ENCODE data around the gene HSD17B1. TPM values are rescaled to one million over a fixed set of nuclear protein-coding genes. Genes with fewer than 3 reads are reported as not detected.

The HSD17B1 gene
- total and polyA plus RNA-seq, 2 of the 4 experiments (the other 2 are of a cell fraction): 0.72 to 1.4 TPM

GRCh38 chr17:42560246-42560645, 7.5 kb downstream of the HSD17B1 start:
- WGBS, 2 experiments (ENCODE audit: extremely low coverage in 2 of 2, insufficient read length in 1 of 2): no CpG with 5 or more reads among the region's 3 CpGs
- DNase-seq (no peak), ATAC-seq (ENCODE audit: low read depth) (no peak)
- intact Hi-C loops (cut with micrococcal nuclease) (no loop called here), in situ Hi-C loops (cut with MboI; ENCODE audit: low sequenced_read_pairs) (no loop called here), dilution Hi-C loops (cut with HindIII; ENCODE audit: low sequenced_read_pairs, unreplicated experiment) (no loop called here)
- Histone ChIP-seq H2AK5ac (ENCODE audit: low read depth, low read length) (no peak overlapping the region), H2BK5ac (ENCODE audit: low read depth, low read length, poor library complexity, severe bottlenecking) (no peak overlapping the region), H3K4me2 (ENCODE audit: low read depth, low read length) (no peak overlapping the region), H2AFZ (replicated peaks; ENCODE audit: low read length, poor library complexity) (no peak overlapping the region), H4K5ac (ENCODE audit: low read depth, low read length) (no peak overlapping the region), H3K4me3 (ENCODE audit: insufficient read depth, low read depth, low read length) (no peak overlapping the region), H4K20me1 (ENCODE audit: insufficient read depth, low read length) (no peaks in the 10 kb centered on the region), H3K27ac (ENCODE audit: insufficient read depth, low read length) (no peak overlapping the region), H3K36me3 (ENCODE audit: control insufficient read depth, insufficient read depth, low read length) (peaks cover 14% of the 10 kb centered on the region), H3K27me3 (ENCODE audit: control insufficient read depth, insufficient read depth, low read length) (no peaks in the 10 kb centered on the region), H3K4ac (ENCODE audit: low read depth, low read length) (no peak overlapping the region), H3K23ac (ENCODE audit: low read depth, low read length) (no peak overlapping the region), H2AK9ac (replicated peaks; ENCODE audit: low read depth, low read length, poor library complexity) (no peak overlapping the region), H3K9me1 (ENCODE audit: insufficient read depth, low read length) (peaks cover 10% of the 10 kb centered on the region), H2BK120ac (ENCODE audit: low read depth, low read length) (no peak overlapping the region), H3K4me1 (ENCODE audit: control insufficient read depth, insufficient read depth, low read length) (peaks cover 14% of the 10 kb centered on the region), H3K56ac (ENCODE audit: extremely low read depth, insufficient read depth, low read length) (no peak overlapping the region), H3K18ac (ENCODE audit: low read depth, low read length) (no peak overlapping the region), H4K8ac (ENCODE audit: low read depth in 2 of 2, low read length in 2 of 2) (no peak overlapping the region; a peak in 1 of 4 replicates), H3K79me1 (ENCODE audit: low read depth in 1 of 2, low read length in 2 of 2) (peaks cover 23 to 42% of the 10 kb centered on the region in 2 experiments), H2BK15ac (ENCODE audit: low read depth, low read length) (no peak overlapping the region), H3K14ac (replicated peaks; ENCODE audit: low read depth, low read length) (0 out of 2 replicates have a peak overlapping the region, but pooled peaks have one; percentile 18), H3K9ac (ENCODE audit: low read depth, low read length) (no peak overlapping the region), H3K9me3 (ENCODE audit: control insufficient read depth, insufficient read depth, low read length) (no peaks in the 10 kb centered on the region), H4K91ac (ENCODE audit: insufficient read depth, low read depth, low read length) (no peak overlapping the region), H2BK20ac (ENCODE audit: low read depth, low read length) (no peak overlapping the region)
- TF ChIP-seq MAFK (IDR thresholded peaks at IDR 0.05; ENCODE audit: low read depth, low read length) (no peak), USF2 (IDR thresholded peaks at IDR 0.05; ENCODE audit: low read depth, low read length) (no peak), CTCF (conservative IDR thresholded peaks at IDR 0.05; ENCODE audit: low read depth, low read length) (no peak), CHD1 (IDR thresholded peaks at IDR 0.05; ENCODE audit: low read depth, low read length) (no peak), FOS (IDR thresholded peaks at IDR 0.05; ENCODE audit: low read depth, low read length) (no peak), RCOR1 (IDR thresholded peaks at IDR 0.05; ENCODE audit: insufficient replicate concordance, low read length) (no peak), MAZ (IDR thresholded peaks at IDR 0.05; ENCODE audit: borderline replicate concordance, low read depth, low read length) (no peak), NFE2L2 (IDR thresholded peaks at IDR 0.05; ENCODE audit: low read depth, low read length) (no peak), POLR2A (IDR thresholded peaks at IDR 0.05; ENCODE audit: low read depth, low read length) (no peak), CEBPB (IDR thresholded peaks at IDR 0.05; ENCODE audit: low read depth, low read length) (no peak), MXI1 (IDR thresholded peaks at IDR 0.05; ENCODE audit: borderline replicate concordance, low read depth, low read length) (no peak), BHLHE40 (IDR thresholded peaks at IDR 0.05; ENCODE audit: low read depth, low read length) (no peak), ELK1 (IDR thresholded peaks at IDR 0.05; ENCODE audit: borderline replicate concordance, low read depth, low read length) (no peak), RFX5 (IDR thresholded peaks at IDR 0.05; ENCODE audit: low read depth, low read length) (no peak), SMC3 (IDR thresholded peaks at IDR 0.05; ENCODE audit: low read depth, low read length) (no peak), RAD21 (IDR thresholded peaks at IDR 0.05; ENCODE audit: low read length) (no peak)
- ChIA-PET POLR2A (ENCODE audit: unreplicated experiment) (interaction anchor here (0.7 kb wide), 1 partner anchor 249 kb away, joined by 17 read pairs; no protein-coding TSS in a partner anchor), CTCF (interaction anchor here (0.6 kb wide), 1 partner anchor 442 kb away, joined by 3 read pairs; no protein-coding TSS in a partner anchor)
- BruUV-seq (replicated peaks): no TSS peak

Measured in IMR-90 (cell line).